ENCODE measurements around the gene OPN1MW3. TPM values are rescaled to one million over a fixed set of nuclear protein-coding genes. Genes with fewer than 3 reads are reported as not detected.

Gene OPN1MW3
- polyA plus RNA-seq, 12 donors: not detected

Other genes starting within 250 kb of the OPN1MW3 start
- 10 to 100 TPM in 11 of 12 donors, not detected in 1; 27.7 to 48.5 (median 39.2) TPM for gene IRAK1, start 237.7 kb upstream of the OPN1MW3 start, polyA plus RNA-seq (ENCODE audit: insufficient read length in 12 of 12)
- 10 to 100 TPM in 11 of 12 donors, not detected in 1; 16.5 to 30.0 (median 19.2) TPM for gene MECP2, start 159.9 kb upstream of the OPN1MW3 start, polyA plus RNA-seq (ENCODE audit: insufficient read length in 12 of 12)
- not detected for gene OPN1LW, start 113.3 kb upstream of the OPN1MW3 start, polyA plus RNA-seq (ENCODE audit: insufficient read length in 12 of 12)
- not detected for gene OPN1MW, start 75.0 kb upstream of the OPN1MW3 start, polyA plus RNA-seq (ENCODE audit: insufficient read length in 12 of 12)
- not detected for gene OPN1MW2, start 37.8 kb upstream of the OPN1MW3 start, polyA plus RNA-seq (ENCODE audit: insufficient read length in 12 of 12)
- not detected for gene TEX28, start 37.5 kb downstream of the OPN1MW3 start, polyA plus RNA-seq (ENCODE audit: insufficient read length in 12 of 12)
- gene TKTL1, start 38.2 kb downstream of the OPN1MW3 start, polyA plus RNA-seq (ENCODE audit: insufficient read length in 12 of 12): under 1 TPM in 10 of 12 donors, not detected in 2; 0.08 to 0.63 (median 0.35) TPM
- gene FLNA, start 117.1 kb downstream of the OPN1MW3 start, polyA plus RNA-seq (ENCODE audit: insufficient read length in 12 of 12): 100 to 1,000 TPM in 11 of 12 donors, 10 to 100 TPM in 1; 54.4 to 509 (median 215) TPM
- 100 to 1,000 TPM in 1 of 12 donors, 10 to 100 TPM in 10, not detected in 1; 36.2 to 121 (median 46.3) TPM for gene EMD, start 121.7 kb downstream of the OPN1MW3 start, polyA plus RNA-seq (ENCODE audit: insufficient read length in 12 of 12)
- gene RPL10, start 140.8 kb downstream of the OPN1MW3 start, polyA plus RNA-seq (ENCODE audit: insufficient read length in 12 of 12): 1,000 to 10,000 TPM; 1,129 to 5,997 (median 5,399) TPM
- 10 to 100 TPM in 11 of 12 donors, not detected in 1; 14.4 to 51.4 (median 34.6) TPM for gene DNASE1L1, start 151.7 kb downstream of the OPN1MW3 start, polyA plus RNA-seq (ENCODE audit: insufficient read length in 12 of 12)
- gene TAFAZZIN, start 154.0 kb downstream of the OPN1MW3 start, polyA plus RNA-seq (ENCODE audit: insufficient read length in 12 of 12): 10 to 100 TPM in 11 of 12 donors, not detected in 1; 20.0 to 36.3 (median 25.5) TPM
- gene ATP6AP1, start 171.1 kb downstream of the OPN1MW3 start, polyA plus RNA-seq (ENCODE audit: insufficient read length in 12 of 12): 10 to 100 TPM in 11 of 12 donors, not detected in 1; 53.5 to 75.1 (median 59.0) TPM
- 100 to 1,000 TPM in 2 of 12 donors, 10 to 100 TPM in 9, not detected in 1; 70.4 to 137 (median 83.8) TPM for gene GDI1, start 179.6 kb downstream of the OPN1MW3 start, polyA plus RNA-seq (ENCODE audit: insufficient read length in 12 of 12)
- 10 to 100 TPM in 11 of 12 donors, not detected in 1; 47.6 to 88.9 (median 54.2) TPM for gene FAM50A, start 186.6 kb downstream of the OPN1MW3 start, polyA plus RNA-seq (ENCODE audit: insufficient read length in 12 of 12)
- gene PLXNA3, start 200.7 kb downstream of the OPN1MW3 start, polyA plus RNA-seq (ENCODE audit: insufficient read length in 12 of 12): 10 to 100 TPM in 10 of 12 donors, 1 to 10 TPM in 1, not detected in 1; 6.7 to 67.7 (median 38.3) TPM
- 10 to 100 TPM in 7 of 12 donors, 1 to 10 TPM in 4, not detected in 1; 6.6 to 21.3 (median 10.2) TPM for gene LAGE3, start 221.7 kb downstream of the OPN1MW3 start, polyA plus RNA-seq (ENCODE audit: insufficient read length in 12 of 12)
- gene UBL4A, start 229.0 kb downstream of the OPN1MW3 start, polyA plus RNA-seq (ENCODE audit: insufficient read length in 12 of 12): 10 to 100 TPM in 11 of 12 donors, not detected in 1; 16.7 to 29.2 (median 21.2) TPM
- 10 to 100 TPM in 7 of 12 donors, 1 to 10 TPM in 4, not detected in 1; 9.6 to 20.6 (median 11.8) TPM for gene SLC10A3, start 233.0 kb downstream of the OPN1MW3 start, polyA plus RNA-seq (ENCODE audit: insufficient read length in 12 of 12)